AG08396 (cell line): ENCODE results near the gene SPAG9.

Experiments used
- DNase-seq: peaks from one replicate; pipeline ENCODE4 v3.0.0; 2012; ENCODE audit warnings: low spot score, mixed read lengths

Gene SPAG9, protein sequence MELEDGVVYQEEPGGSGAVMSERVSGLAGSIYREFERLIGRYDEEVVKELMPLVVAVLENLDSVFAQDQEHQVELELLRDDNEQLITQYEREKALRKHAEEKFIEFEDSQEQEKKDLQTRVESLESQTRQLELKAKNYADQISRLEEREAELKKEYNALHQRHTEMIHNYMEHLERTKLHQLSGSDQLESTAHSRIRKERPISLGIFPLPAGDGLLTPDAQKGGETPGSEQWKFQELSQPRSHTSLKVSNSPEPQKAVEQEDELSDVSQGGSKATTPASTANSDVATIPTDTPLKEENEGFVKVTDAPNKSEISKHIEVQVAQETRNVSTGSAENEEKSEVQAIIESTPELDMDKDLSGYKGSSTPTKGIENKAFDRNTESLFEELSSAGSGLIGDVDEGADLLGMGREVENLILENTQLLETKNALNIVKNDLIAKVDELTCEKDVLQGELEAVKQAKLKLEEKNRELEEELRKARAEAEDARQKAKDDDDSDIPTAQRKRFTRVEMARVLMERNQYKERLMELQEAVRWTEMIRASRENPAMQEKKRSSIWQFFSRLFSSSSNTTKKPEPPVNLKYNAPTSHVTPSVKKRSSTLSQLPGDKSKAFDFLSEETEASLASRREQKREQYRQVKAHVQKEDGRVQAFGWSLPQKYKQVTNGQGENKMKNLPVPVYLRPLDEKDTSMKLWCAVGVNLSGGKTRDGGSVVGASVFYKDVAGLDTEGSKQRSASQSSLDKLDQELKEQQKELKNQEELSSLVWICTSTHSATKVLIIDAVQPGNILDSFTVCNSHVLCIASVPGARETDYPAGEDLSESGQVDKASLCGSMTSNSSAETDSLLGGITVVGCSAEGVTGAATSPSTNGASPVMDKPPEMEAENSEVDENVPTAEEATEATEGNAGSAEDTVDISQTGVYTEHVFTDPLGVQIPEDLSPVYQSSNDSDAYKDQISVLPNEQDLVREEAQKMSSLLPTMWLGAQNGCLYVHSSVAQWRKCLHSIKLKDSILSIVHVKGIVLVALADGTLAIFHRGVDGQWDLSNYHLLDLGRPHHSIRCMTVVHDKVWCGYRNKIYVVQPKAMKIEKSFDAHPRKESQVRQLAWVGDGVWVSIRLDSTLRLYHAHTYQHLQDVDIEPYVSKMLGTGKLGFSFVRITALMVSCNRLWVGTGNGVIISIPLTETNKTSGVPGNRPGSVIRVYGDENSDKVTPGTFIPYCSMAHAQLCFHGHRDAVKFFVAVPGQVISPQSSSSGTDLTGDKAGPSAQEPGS (N-terminal part only)

GRCh38 chr17:51120739-51121619 is at the start of gene SPAG9:
SPAG9 (minus strand) TSS chr17:51120868; CDS start chr17:51120656, 212 bp downstream.
- DNase-seq, result peak; percentile 99

DNA sequence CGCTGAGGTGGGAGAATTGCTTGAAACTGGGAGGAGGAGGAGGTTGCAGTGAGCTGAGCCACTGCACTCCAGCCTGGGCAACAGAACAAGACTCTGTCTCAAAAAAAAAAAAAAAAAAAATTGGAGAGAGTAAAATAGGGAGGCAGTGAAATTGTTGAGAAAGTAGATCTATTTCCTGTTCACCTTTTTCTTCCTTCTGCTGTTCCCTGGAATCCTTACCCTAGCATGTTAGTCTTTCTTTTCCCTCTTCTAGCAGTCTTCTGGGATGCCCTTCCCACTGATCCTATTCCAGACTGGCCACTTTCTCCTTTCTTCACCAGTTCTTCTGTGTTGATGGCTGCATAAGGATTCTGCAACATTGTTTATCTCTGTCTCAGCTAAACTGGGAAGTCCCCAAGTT is 48.7 kb upstream of the SPAG9 start:
- DNase-seq, result no peak

DNA sequence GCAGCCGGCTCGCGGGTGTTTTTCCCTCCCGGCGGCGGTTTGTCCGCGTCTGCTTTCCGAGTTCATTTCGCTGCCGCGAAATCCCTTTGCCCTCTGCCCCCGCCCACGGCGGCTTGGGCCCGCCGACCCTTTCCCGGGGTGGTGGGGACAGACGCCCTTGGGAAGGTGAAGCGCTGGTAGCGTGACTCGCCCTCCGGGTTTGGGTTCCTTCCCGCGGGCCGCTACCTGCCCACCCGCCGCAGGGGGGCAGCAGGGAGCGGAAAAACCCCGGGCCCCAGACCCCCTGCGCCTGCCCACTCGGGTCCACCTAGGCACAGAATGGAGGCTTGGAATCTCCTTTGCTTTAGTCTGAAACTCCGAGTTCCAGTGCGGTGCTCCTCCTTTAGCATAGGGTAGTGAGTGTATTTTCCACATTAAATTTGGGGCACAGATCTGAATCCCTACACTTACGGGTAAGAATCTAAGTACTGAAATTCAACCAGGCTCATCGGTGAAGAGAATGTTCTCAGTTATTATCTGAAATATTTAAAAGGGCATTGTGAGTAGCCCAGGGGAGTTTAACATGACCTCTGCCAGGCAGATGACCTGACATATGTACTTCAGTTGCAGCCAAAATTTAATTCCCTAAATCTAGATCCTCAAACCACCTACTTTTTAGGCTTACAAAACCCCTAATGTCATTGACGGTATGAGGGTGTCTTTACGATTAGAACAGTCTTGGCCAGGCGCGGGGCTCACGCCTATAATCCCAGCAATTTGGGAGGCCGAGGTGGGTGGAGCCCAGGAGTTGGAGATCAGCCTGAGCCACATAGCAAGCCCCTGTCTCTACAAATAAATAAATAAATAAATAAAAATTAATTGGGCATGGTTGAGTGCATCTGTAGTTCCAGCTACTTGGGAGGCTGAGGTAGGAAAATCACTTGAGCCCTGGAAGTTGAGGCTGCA is 46.6 kb upstream of the SPAG9 start:
- DNase-seq, result peak; percentile 89

GRCh38 chr17:51166198-51166986 is 45.7 kb upstream of the SPAG9 start, which contains the start of gene NME2:
NME2 (plus strand) TSS chr17:51166411; CDS start chr17:51166831, 420 bp downstream.
- DNase-seq, result peak; percentile 97

DNA sequence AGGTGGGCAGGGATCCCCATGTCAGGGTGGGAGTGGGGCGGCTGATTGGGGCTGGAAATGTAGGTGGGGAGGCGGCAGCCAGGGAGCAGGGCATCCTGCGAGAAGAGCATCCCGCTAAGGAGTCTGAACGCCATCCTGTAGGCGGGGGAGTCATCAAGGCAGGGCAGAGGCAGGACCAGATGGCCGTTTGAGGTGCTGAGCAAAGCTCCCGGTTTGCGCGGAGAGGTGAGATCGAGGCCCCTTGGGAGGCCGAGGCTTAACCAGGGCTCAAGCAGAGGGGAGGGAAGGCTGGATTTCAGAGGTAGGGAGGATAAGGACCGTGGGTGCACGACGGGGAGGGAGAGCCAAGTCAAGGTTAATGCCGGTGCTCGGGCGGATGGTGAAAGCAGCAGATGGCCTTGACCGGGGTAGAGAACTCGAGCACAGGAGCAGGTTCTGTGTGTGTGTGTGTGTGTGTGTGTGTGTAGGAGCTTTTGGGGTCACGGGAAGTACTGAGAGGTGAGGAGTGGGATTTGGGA is 45.1 kb upstream of the SPAG9 start:
- peak; percentile 27 for DNase-seq

GRCh38 chr17:51164911-51165679 is 44.4 kb upstream of the SPAG9 start:
- DNase-seq, result no peak

- no peak for DNase-seq
These were observed 40.9 kb upstream of the SPAG9 start for GRCh38 chr17:51161541-51161940.

- DNase-seq, result no peak
These were observed 38.9 kb upstream of the SPAG9 start for GRCh38 chr17:51159604-51160003.

GRCh38 chr17:51155416-51155815 is 34.7 kb upstream of the SPAG9 start:
- DNase-seq, result no peak

GRCh38 chr17:51154176-51154575 is 33.5 kb upstream of the SPAG9 start:
- DNase-seq, result no peak

DNA sequence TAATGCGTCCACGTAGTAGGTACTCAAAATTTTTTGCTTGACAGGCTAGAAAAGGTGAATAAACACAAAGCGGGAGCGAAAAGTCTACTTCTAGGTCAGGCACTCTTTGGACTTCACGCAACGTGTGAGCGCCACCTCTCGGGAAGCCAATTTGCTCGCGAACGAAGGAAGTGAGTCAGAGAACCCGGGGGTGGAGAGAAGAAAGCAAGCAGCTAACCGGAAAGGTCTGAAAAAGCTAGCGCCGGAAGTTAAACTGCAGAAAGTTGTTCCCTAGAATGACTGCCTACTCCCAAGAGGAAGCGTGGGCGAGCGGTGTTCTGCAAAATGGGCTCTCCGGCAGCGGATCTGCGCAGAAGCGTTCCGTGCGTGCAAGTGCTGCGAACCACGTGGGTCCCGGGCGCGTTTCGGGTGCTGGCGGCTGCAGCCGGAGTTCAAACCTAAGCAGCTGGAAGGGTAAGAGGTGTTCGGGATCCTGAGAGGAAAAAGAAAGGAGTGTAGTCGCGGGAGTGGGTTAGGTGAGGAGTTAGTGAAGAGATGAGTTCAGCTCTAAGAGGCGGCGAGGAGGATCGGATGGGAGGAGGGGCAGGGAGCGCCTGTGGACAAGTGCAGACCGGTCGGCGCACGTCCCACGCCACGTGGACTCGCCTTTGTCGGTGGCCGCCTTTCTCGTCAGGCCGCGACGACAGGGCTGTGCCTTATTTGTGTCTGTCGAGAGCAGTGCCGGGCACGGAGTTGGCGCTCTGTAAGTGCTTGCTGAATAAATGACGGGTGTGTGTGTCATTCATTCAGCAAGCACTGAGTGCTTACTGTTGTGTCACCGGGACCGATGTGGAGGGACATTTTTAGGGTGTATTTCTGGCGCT is 32.8 kb upstream of the SPAG9 start, which contains the start of gene NME1:
NME1 (plus strand) TSS at position 350 of the 863 bp plus-strand sequence. CDS start 2,096 bp downstream, outside the sequence.
- DNase-seq, result peak; percentile 93

DNA sequence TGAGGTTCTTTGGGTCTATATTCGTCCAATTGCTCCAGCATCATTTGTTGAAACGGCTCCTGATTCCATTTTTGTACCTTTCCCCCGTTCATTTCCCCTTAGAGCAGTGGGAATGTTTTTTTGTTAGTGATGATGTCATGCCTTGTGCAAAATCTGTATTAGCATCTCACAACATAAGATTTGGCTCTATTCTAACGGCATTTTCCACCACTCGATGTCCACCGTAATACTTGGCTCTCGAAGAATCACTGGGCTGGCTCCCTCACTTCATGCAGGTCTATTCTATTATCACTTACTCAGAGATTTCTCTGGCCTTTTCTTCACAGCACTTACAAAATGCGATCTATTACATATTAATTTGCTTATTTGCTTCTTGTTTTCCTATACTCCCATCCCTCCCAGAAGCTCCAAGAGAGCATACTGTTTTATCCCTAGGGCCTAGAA is 32.1 kb upstream of the SPAG9 start:
- DNase-seq, result peak; percentile 15

DNA sequence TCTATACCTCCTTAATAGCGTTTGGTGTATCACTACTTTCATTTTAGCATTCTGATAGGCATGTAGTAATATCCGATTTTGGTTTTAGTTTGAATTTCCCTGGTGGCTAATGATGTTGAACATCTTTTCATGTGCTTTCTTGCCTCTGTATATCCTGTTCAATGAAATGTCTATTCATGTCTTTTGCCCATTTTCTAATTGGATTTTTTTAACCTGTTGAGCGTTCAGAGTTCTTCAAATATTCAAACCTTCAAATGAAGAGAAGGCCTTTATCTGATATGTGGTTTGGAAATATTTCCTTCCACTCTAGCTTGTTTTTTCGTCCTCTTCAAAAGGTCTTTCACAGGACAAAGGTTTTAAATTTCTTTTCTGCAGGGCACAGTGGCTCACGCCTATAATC is 30.3 kb upstream of the SPAG9 start:
- no peak for DNase-seq

GRCh38 chr17:51149163-51149562 is 28.5 kb upstream of the SPAG9 start:
- DNase-seq, result no peak

GRCh38 chr17:51147650-51148049 is 27.0 kb upstream of the SPAG9 start:
- DNase-seq, result no peak

DNA sequence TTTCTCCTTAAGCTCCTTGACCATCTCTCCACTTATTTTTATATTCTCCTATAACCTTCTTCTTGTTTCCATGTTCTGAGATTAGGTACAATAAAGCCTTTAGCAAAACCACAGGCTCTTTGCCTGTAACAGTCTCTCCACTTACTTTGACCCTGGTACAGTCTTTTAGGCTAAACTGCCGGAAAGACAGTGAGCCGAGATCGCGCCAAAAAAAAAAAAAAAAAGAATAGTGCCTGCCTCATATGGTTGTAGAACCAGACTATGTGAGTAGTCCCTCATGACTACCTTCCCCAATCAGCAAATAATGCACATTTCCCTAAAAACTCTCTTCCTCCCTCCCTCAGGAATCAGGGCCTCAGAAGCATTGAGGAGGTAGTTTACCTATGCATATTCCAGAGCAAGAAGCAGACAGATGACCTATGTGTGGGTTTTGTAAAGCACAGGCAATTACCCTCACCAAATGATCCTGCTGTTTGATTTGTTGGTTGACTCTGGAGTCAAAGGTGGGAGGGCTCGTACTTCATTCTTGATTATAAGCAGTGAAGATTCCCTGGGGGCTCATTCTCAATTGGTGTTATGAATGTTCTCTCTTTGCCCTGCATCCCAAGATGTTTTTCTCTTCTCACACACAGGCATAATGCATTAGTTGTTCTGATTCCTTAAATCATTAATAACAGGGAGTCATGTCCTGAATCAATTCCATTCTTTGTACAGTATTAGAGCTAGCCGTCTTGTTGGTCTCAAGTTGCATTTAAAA is 23.8 kb upstream of the SPAG9 start:
- no peak for DNase-seq
